ENCODE measurements around the gene ZNF43.
"Not testable (repeated sequence)": the region's sequence is repeated elsewhere in the genome, so short reads cannot be mapped to it uniquely, and the experiment has no call there.

ZNF43 gene

GRCh38 chr19:21835810-21836444, at the start of gene ZNF43:
ZNF43 (minus strand) TSS chr19:21836182; CDS start chr19:21836038, 144 bp downstream.
- peak; percentile 26 to 48 for DNase-seq

DNA sequence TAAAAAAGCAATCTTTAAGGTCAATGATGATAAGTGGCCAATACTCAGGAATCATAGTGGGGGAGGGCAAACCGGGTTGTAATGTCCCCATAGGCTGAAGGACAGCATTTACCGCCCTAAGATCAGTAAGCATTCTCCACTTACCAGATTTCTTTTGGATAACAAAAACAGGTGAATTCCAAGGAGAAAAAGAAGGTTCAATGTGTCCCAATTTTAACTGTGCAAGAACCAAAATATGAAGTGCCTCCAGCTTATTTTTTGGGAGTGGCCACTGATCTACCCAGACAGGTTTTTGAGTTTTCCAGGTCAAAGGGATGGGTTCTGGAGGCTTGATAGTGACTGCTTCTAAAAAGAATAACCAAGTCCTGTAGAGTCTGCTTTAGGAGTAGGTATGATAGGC, 49.5 kb upstream of the ZNF43 start:
- DNase-seq, result not testable (repeated sequence)

DNA sequence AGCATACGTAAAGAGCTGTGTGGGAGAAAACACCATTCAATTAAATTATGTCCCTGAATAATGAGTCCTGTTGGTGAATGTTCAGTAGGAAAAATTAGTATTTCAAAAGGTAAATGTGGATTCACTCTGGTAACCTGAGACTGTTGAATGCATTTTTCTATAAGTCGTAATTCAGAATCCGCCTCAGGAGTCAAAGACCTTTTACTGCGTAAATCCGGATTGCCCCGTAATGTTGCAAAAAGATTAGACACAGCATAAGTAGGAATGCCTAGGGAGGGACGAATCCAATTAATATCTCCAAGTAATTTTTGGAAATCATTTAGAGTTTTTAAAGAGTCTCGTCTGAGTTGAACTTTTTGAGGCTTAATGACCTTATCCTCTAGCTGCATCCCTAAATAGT, 48.8 kb upstream of the ZNF43 start:
- DNase-seq, result not testable (repeated sequence)

DNA sequence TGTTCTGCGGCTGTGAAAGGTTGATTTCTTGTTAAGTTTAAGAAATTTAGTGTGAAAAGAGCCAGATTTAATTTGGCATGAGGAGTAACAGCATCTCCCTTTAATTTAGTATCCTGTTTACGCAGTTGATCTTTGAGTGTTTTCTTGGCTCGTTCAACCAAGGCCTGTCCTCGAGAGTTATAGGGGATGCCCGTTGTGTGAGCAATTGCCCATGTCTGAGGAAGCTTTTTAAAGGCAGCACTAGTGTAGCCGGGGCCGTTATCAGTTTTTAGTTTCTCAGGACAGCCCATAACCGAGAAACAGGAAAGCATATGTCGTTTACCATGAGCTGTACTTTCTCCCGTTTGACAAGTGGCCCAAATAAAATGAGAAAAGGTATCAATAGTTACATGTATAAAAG, 47.5 kb upstream of the ZNF43 start:
- no peak for DNase-seq

DNA sequence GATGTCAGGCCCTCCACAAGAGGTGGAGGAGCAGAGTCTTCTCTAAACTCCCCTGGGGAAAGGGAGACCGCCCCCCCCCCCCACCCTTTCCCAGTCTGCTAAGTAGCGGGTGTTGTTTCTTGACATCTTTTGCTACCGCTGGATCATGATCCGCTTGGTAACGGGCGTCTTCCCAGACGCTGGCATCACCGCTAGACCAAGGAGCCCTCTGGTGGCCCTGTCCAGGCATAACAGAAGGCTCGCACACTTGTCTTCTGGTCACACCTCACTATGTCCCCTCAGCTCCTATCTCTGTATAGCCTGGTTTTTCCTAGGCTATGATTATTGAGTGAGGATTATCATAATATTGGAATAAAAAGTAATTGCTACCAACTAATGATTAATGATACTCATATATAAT, 44.8 kb upstream of the ZNF43 start:
- DNase-seq, result not testable (repeated sequence)

DNA sequence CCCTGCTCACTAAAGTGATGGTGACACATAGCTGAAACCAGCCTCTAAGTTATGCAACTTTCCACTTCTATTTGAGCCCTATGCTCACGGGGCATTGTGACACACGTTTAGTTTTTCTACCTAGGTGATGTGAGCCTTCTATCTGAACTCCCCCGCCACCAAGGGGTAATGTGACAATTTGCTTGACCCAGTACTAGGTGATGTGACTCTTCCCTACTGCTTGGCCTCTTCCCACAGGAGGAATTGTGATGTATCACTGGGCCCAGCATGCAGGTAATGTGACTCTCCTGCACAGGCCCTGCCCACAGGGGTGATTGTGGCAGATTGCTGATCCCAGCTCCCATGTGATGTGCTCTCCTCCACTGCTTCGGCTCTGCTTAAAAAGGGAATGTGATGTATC, 42.7 kb upstream of the ZNF43 start:
- no peak for DNase-seq

- DNase-seq, result no peak
Measured at GRCh38 chr19:21877976-21878375, 42.0 kb upstream of the ZNF43 start.

GRCh38 chr19:21876608-21877007, 40.6 kb upstream of the ZNF43 start:
- DNase-seq, result not testable (repeated sequence)

DNA sequence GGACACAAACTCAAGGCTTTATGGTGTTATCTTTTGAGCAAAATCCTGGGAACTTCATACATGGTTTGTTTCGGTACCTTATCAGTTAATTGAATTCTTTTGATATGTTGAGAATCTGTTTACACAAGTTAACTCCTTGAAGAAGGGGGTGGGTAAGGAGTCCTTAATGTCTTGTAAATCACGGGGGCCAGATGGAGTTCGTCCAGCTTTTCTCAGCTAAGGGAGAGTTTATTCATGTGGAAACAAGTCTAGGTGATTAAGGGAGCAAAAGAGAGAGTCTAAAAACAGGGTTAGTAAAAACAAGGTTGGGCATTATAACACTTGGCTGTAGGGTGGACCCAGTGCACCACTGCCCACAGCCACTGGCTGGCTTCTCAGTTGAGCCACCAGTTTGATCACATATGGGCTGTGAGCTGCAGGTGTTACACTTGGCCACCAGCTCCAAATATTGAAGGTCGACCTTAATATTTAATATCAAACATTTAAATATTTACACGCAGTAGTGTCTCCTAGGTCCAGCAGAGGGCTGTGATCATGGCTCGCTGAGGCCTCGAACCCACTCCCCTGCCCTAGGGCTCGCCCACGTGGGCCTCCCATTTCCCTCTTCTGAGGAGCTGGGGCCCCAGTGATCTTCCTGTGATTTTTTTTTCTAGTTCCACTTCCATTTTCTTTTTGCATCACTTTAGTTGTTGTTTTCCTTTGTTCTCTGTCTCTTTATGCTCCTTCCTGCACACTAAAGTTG, 21.0 kb upstream of the ZNF43 start:
- DNase-seq, result no peak

DNA sequence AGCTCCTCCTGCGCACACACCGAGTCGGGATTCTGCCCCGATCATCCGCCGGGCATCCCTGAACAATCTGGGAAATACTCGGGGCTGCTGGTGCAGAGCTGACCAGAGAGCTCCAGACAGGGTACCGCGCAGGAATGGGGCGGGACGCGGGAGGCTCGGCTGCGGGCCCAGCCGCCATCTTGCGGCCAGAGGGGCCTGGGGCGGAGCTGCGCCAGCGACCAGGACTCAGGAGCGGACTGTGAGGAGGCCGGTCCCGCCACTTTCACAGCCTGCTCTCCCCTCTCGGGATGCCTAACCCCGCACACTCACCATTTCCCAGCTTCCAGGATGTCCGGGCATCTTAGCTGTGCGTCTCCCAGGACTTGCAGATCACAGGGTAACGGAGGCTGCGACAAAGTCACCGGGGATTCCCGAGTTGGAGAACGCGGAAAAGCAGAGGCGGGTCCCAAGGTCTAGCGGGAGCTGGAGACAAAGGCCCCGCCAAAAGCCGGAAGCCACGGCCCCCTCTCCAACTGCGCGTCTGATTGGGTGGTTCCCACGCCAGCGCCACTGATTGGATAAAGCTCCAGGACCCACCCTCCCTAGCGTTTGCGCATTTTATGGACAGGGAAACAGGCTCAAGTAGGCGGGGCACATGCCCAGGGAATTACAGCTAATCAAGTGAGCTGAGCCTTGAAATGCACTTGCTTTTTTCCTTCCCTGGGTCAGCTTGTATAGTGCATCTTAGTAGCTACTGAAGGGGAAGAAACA, 15.8 kb upstream of the ZNF43 start:
- no peak for DNase-seq

GRCh38 chr19:21850656-21851255, 14.8 kb upstream of the ZNF43 start:
- no peak for DNase-seq

DNA sequence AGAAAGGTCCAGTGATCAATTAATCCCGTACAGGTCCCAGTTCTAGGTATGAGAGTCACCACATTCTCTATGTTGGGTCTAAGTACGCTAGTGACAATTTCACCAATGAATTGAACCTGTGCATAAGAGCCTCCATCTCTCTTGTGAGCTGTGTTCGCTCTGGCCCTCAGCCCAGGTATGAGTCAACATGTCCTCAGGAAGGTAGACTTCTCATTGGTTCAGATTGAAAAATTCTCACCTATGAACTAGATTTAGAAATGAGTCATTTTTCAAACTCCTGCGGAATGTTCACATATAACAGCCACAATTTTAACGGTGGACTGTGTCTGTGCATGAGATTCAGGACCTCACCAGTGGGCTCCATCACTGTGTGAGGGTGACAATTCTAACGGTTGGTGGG, 12.7 kb upstream of the ZNF43 start:
- DNase-seq, result no peak

DNA sequence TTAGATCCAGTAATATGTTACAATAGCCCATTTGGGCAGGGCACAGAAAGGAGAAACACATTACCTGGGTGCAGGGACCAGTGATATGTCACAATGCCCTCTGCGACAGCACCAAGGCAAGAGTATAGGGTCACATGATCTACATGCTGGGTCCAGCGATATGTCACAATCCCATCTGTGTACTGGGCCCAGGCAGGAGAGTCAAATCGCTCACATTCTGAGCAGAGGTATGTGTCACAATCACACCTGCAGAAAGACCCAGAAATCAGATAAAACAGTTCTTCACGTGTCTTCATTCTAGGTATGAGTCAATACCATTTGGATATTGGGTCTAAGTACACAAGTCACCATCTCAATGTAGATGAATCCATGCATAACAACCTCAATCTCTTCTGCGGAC, 7.1 kb upstream of the ZNF43 start:
- DNase-seq, result no peak

DNA sequence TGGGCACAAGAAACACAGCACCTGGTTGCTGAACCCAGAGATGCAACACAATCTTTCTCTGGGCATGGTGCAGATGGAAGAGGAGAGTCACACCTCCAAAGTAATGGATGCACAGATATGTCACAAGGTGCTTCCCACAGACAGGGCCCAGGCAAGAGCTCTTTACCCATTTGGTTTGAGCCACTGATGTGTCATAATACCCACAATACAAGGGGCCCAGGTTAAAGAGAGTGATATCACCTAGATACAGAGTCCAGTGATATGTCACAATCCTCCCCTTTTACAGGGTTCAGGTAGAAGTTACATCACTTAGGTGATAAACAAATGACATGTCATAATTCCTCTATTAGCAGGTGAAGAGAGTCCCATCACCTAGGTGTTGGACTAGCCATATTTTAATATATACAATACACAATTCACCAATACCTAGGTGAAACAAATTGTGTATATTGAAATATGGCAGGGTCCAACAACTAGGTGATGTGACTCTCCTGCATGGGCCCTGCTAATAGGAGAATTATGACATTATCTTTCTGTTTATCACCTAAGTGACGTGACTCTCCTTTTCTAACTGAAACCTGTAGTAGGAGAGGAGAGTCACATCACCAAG, 5.6 kb upstream of the ZNF43 start:
- no peak for DNase-seq

- DNase-seq, result no peak
Measured at GRCh38 chr19:21841081-21841480, 5.1 kb upstream of the ZNF43 start.

- no peak for DNase-seq
Measured at GRCh38 chr19:21839976-21840375, 4.0 kb upstream of the ZNF43 start.

DNA sequence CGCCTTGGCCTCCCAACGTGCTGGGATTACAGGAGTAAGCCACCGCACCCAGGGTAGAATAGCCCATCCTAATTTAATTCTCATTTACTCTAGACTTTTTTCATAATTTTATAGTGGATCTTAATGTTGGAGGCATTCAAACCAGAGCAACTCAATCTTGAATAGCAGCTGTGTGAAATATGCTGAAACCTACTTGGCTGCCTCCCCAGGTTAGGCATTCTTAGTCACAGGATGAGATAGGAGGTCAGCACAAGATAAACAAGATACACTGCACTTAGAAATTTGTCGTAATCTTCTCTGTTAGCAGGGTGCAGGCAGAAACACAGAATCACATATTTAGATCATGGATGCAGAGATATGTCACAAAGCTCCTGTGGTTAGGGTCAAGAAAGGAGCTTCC, 2.7 kb upstream of the ZNF43 start:
- no peak for DNase-seq

GRCh38 chr19:21835429-21835809, 563 bp downstream of the ZNF43 start:
- no peak for DNase-seq

- DNase-seq, result no peak
Measured at GRCh38 chr19:21833733-21834132, 2.2 kb downstream of the ZNF43 start.

- DNase-seq, result no peak
Measured at GRCh38 chr19:21824679-21825078, 11.3 kb downstream of the ZNF43 start.

DNA sequence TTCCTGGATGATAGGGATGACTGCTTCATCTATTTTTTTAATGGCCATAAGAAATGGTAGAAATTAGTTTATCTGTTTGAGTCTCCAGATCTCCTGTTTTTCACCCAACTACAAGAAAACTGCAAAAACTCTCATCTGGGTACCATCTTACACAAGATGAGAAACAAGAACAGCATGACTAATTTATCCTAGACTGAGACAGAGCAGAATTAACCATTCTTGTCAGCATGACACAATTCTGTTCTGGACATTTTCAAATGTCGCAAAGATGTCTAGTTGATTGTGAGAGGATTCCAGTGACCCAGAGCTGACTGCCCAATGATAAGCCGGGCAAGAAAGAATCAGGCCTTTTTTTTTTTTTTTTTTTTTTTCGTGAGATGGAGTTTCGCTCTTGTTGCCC, 12.8 kb downstream of the ZNF43 start:
- DNase-seq, result no peak

GRCh38 chr19:21812448-21812847, 23.5 kb downstream of the ZNF43 start:
- DNase-seq, result no peak

DNA sequence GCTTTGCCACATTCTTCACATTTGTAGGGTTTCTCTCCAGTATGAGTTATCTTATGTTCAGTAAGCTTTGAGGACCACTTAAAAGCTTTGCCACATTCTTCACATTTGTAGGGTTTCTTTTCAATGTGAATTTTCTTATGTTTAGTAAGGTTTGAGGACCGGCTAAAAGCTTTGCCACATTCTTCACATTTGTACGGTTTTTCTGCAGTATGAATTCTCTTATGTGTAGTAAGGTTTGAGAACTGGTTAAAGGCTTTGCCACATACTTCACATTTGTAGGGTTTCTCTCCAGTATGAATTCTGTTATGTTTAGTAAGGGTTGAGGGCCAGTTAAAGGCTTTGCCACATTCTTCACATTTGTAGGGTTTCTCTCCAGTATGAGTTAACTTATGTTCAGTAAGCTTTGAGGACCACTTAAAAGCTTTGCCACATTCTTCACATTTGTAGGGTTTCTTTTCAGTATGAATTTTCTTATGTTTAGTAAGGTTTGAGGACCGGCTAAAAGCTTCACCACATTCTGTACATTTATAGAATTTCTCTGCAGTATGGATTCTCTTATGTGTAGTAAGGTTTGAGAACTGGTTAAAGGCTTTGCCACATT, 27.5 kb downstream of the ZNF43 start:
- not testable (repeated sequence) for DNase-seq
